H9 (cell line): ENCODE measurements around the gene WDR38. TPM values are rescaled to one million over a fixed set of nuclear protein-coding genes. Genes with fewer than 3 reads are reported as not detected.

Experiments
- DNase-seq: peaks from one replicate; pipeline ENCODE4 v3.0.0-alpha.2; 2017
- H2AFZ ChIP-seq: one replicate; pipeline ENCODE4 v1.6.1; 2013; ENCODE audit warnings: mild to moderate bottlenecking, low read length, control low read depth, moderate library complexity
- H2AK5ac ChIP-seq: 2 replicates; pipeline ENCODE4 v1.6.1; 2013; ENCODE audit warnings: low read length, control low read depth, mixed read lengths; ENCODE audit not compliant: insufficient read length
- H2BK120ac ChIP-seq: one replicate; pipeline ENCODE4 v1.6.1; 2013; ENCODE audit warnings: low read depth, mild to moderate bottlenecking, low read length, control low read depth, inconsistent platforms; ENCODE audit not compliant: poor library complexity, severe bottlenecking
- H2BK12ac ChIP-seq: 2 replicates; pipeline ENCODE4 v1.6.1; 2013; ENCODE audit warnings: low read length, control low read depth, mixed read lengths, low read depth; ENCODE audit not compliant: insufficient read length
- H2BK15ac ChIP-seq: 2 replicates; pipeline ENCODE4 v1.6.1; 2013; ENCODE audit warnings: low read depth, low read length, control low read depth
- H2BK20ac ChIP-seq: one replicate; pipeline ENCODE4 v1.6.1; 2013; ENCODE audit warnings: low read depth, mild to moderate bottlenecking, low read length, control low read depth, inconsistent platforms; ENCODE audit not compliant: poor library complexity, severe bottlenecking
- H2BK5ac ChIP-seq: 2 replicates; pipeline ENCODE4 v1.6.1; 2013; ENCODE audit warnings: low read length, control low read depth, mixed read lengths; ENCODE audit not compliant: insufficient read length
- H3K14ac ChIP-seq: 2 replicates; pipeline ENCODE4 v1.6.1; 2013; ENCODE audit warnings: low read length, control low read depth; ENCODE audit not compliant: insufficient read depth
- H3K18ac ChIP-seq: 2 replicates; pipeline ENCODE4 v1.6.1; 2013; ENCODE audit warnings: low read depth, mild to moderate bottlenecking, mixed read lengths, low read length, control low read depth; ENCODE audit not compliant: insufficient read length
- H3K23ac ChIP-seq: 2 replicates; pipeline ENCODE4 v1.6.1; 2013; ENCODE audit warnings: low read length, control low read depth, mixed read lengths, low read depth; ENCODE audit not compliant: insufficient read length
- H3K23me2 ChIP-seq: 2 replicates; pipeline ENCODE4 v1.6.1; 2013; ENCODE audit warnings: low read depth, mild to moderate bottlenecking, mixed read lengths, low read length, control low read depth; ENCODE audit not compliant: insufficient read length, poor library complexity, severe bottlenecking
- H3K27ac ChIP-seq: 2 replicates; pipeline ENCODE4 v1.5.1; 2013; ENCODE audit warnings: low read length, control low read depth, mixed read lengths, low read depth; ENCODE audit not compliant: insufficient read length
- H3K27me3 ChIP-seq: 2 replicates; pipeline ENCODE4 v1.6.1; 2013; ENCODE audit warnings: low read length, control low read depth, inconsistent platforms; ENCODE audit not compliant: insufficient read depth
- H3K4ac ChIP-seq: 2 replicates; pipeline ENCODE4 v1.6.1; 2013; ENCODE audit warnings: low read depth, mild to moderate bottlenecking, control low read depth, inconsistent platforms, low read length, moderate library complexity
- H3K4me1 ChIP-seq: 2 replicates; pipeline ENCODE4 v1.6.1; 2013; ENCODE audit warnings: low read length, control low read depth, inconsistent platforms; ENCODE audit not compliant: insufficient read depth
- H3K4me2 ChIP-seq: 2 replicates; pipeline ENCODE4 v1.6.1; 2013; ENCODE audit warnings: low read length, control low read depth, mixed read lengths; ENCODE audit not compliant: insufficient read length, insufficient read depth
- H3K56ac ChIP-seq: 2 replicates; pipeline ENCODE4 v1.6.1; 2013; ENCODE audit warnings: low read depth, mild to moderate bottlenecking, mixed read lengths, low read length, control low read depth; ENCODE audit not compliant: insufficient read length
- H3K79me1 ChIP-seq: 2 replicates; pipeline ENCODE4 v1.6.1; 2013; ENCODE audit warnings: low read depth, mild to moderate bottlenecking, moderate library complexity, low read length, control low read depth, inconsistent platforms; ENCODE audit not compliant: insufficient read depth, poor library complexity, severe bottlenecking
- H3K79me2 ChIP-seq: 2 replicates; pipeline ENCODE4 v1.6.1; 2013; ENCODE audit warnings: low read length, control low read depth, inconsistent platforms; ENCODE audit not compliant: insufficient read depth
- H3K9ac ChIP-seq: 2 replicates; pipeline ENCODE4 v1.6.1; 2013; ENCODE audit warnings: low read length, control low read depth, mixed read lengths; ENCODE audit not compliant: insufficient read length; ENCODE audit errors: extremely low read depth
- H3K9me3 ChIP-seq: one replicate; pipeline ENCODE4 v1.6.1; 2013; ENCODE audit warnings: low read depth, low read length, inconsistent platforms; ENCODE audit not compliant: control insufficient read depth
- H3T11ph ChIP-seq: one replicate; pipeline ENCODE4 v1.6.1; 2013; ENCODE audit warnings: mild to moderate bottlenecking, low read length, control low read depth, inconsistent platforms
- H4K20me1 ChIP-seq: one replicate; pipeline ENCODE4 v1.6.1; 2013; ENCODE audit not compliant: control insufficient read depth, insufficient read length, insufficient read depth
- H4K5ac ChIP-seq: 2 replicates; pipeline ENCODE4 v1.6.1; 2013; ENCODE audit warnings: low read depth, mild to moderate bottlenecking, mixed read lengths, low read length, control low read depth; ENCODE audit not compliant: insufficient read length
- H4K8ac ChIP-seq: replicated peaks from 2 replicates; pipeline ENCODE4 v1.6.1; 2013; ENCODE audit warnings: low read length, control low read depth, mixed read lengths, low read depth; ENCODE audit not compliant: insufficient read length
- H4K91ac ChIP-seq: 2 replicates; pipeline ENCODE4 v1.6.1; 2013; ENCODE audit warnings: low read depth, mild to moderate bottlenecking, moderate library complexity, mixed read lengths, low read length, control low read depth; ENCODE audit not compliant: insufficient read length
- H3K27ac Mint-ChIP-seq, 3 experiments: 2 replicates in 2 of 3; 3 replicates in 1 of 3; pipeline ENCODE4 v1.8.0; 2020 to 2021; ENCODE audit warnings: mixed read lengths in 3 of 3, mild to moderate bottlenecking in 1 of 3, moderate library complexity in 1 of 3
- H3K27me3 Mint-ChIP-seq: 2 replicates; pipeline ENCODE4 v1.8.0; 2021; ENCODE audit warnings: low read depth, mild to moderate bottlenecking, moderate library complexity, mixed read lengths
- H3K36me3 Mint-ChIP-seq, 3 experiments: 2 replicates in 2 of 3; 3 replicates in 1 of 3; pipeline ENCODE4 v1.8.0; 2020 to 2021; ENCODE audit warnings: low read depth in 3 of 3, mixed read lengths in 3 of 3; ENCODE audit not compliant: insufficient read depth in 1 of 3
- H3K4me1 Mint-ChIP-seq, 2 experiments: 2 replicates each; pipeline ENCODE4 v1.8.0; 2020; ENCODE audit warnings: mixed read lengths in 2 of 2
- H3K4me3 Mint-ChIP-seq, 2 experiments: 2 replicates in 1 of 2; 3 replicates in 1 of 2; pipeline ENCODE4 v1.8.0; 2020 to 2021; ENCODE audit warnings: mild to moderate bottlenecking in 2 of 2, mixed read lengths in 2 of 2, moderate library complexity in 1 of 2
- H3K9me3 Mint-ChIP-seq, 2 experiments: 2 replicates in 1 of 2; 3 replicates in 1 of 2; pipeline ENCODE4 v1.8.0; 2020; ENCODE audit warnings: mild to moderate bottlenecking in 2 of 2, mixed read lengths in 2 of 2, moderate library complexity in 1 of 2
- WGBS: extraction: QIAGEN DNeasy Blood & Tissue Kit; methylation state at CpG from one replicate; pipeline ENCODE4 v1.1.7; 2013; ENCODE audit warnings: missing lambda C conversion rate, low lambda C conversion rate, mixed read lengths; ENCODE audit not compliant: insufficient read length; ENCODE audit errors: extremely low coverage; 5-methylcytosine and 5-hydroxymethylcytosine counted together
- total RNA-seq: library from RNA; stranded (reverse); gene quantifications from 2 replicates; pipeline ENCODE4 v1.2.1, GENCODE V29; 2021
- TF ChIP-seq, protein P1 (sequence below): fragments of 200-600 bp; sonication (generic); conservative IDR thresholded peaks from 3 replicates; pipeline ENCODE4 v1.8.0; 2021; ENCODE audit warnings: antibody characterized with exemption, mild to moderate bottlenecking

The WDR38 gene
- total RNA-seq, 1 experiment from 2014 or later: not detected

DNA sequence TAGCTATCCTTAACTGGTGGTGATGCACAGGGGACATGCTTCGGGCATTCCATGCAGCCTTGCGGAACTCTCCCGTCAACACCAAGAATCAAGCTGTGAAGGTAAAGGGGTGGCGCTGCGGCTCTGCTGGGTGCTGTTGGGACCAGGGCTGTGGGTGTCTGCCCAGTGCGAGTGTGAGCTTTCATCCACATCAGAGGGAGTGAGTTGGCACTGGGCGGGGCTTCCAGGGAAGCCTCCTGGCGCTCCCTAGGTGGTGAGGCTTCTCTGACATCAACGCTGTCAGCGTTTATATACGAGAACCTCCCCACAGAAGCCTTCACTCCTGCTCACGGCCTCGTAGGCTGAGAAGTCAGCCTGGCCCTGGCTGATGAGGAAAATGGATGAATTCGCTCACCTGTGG lies 20.4 kb downstream of the WDR38 start:
- Histone ChIP-seq H4K20me1 (no peaks in the 10 kb centered on the region), H2BK20ac (no peak overlapping the region), H3K18ac (no peak overlapping the region), H3K9me3 (no peaks in the 10 kb centered on the region), H3K79me2 (peaks cover 27% of the 10 kb centered on the region; the same call in 1 of the 2 replicates), H2AFZ (no peak overlapping the region), H3K27me3 (no peaks in the 10 kb centered on the region), H4K5ac (no peak overlapping the region), H4K8ac (no peak overlapping the region), H2BK12ac (no peak overlapping the region), H3K9ac (no peak overlapping the region), H2AK5ac (no peak overlapping the region), H3K4ac (no peak overlapping the region), H3K23ac (no peak overlapping the region), H3K79me1 (peaks cover 9% of the 10 kb centered on the region), H3K14ac (no peak overlapping the region), H2BK15ac (no peak overlapping the region), H2BK120ac (no peak overlapping the region), H4K91ac (no peak overlapping the region), H2BK5ac (no peak overlapping the region), H3K4me1 (peaks cover 6% of the 10 kb centered on the region), H3T11ph (no peak overlapping the region), H3K23me2 (peaks cover 8% of the 10 kb centered on the region), H3K4me2 (no peak overlapping the region), H3K56ac (no peak overlapping the region), H3K27ac (no peak overlapping the region)
- Mint-ChIP-seq H3K27ac (peak overlapping the region in 1 of 3 experiments; percentile 49; a peak in 2 of 7 replicates), H3K36me3 (peaks cover 34 to 73% (median 59%) of the 10 kb centered on the region in 3 experiments), H3K4me3 (no peak overlapping the region), H3K4me1 (peaks cover 25 to 27% of the 10 kb centered on the region in 2 experiments), H3K27me3 (no peaks in the 10 kb centered on the region), H3K9me3 (no peaks in the 10 kb centered on the region)
- TF ChIP-seq, protein P1, sequence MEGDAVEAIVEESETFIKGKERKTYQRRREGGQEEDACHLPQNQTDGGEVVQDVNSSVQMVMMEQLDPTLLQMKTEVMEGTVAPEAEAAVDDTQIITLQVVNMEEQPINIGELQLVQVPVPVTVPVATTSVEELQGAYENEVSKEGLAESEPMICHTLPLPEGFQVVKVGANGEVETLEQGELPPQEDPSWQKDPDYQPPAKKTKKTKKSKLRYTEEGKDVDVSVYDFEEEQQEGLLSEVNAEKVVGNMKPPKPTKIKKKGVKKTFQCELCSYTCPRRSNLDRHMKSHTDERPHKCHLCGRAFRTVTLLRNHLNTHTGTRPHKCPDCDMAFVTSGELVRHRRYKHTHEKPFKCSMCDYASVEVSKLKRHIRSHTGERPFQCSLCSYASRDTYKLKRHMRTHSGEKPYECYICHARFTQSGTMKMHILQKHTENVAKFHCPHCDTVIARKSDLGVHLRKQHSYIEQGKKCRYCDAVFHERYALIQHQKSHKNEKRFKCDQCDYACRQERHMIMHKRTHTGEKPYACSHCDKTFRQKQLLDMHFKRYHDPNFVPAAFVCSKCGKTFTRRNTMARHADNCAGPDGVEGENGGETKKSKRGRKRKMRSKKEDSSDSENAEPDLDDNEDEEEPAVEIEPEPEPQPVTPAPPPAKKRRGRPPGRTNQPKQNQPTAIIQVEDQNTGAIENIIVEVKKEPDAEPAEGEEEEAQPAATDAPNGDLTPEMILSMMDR: no peak
- no CpG with 5 or more reads among the region's 14 CpGs for WGBS
- DNase-seq: no peak
